Measurements from ENCODE around the gene UBE2L3. TPM values are rescaled to one million over a fixed set of nuclear protein-coding genes. Genes with fewer than 3 reads are reported as not detected.
A peak's percentile ranks its signal among the peaks of the same experiment; 100 is the strongest.

The UBE2L3 gene
- total and polyA plus RNA-seq, 2 experiments from 2014 or later: 86.3 to 136 TPM

- TF ChIP-seq ZNF462 (CRISPR knock-in tag; IDR thresholded peaks at IDR 0.05): no peak
- no peak for TF ChIP-seq EZH2 (IDR thresholded peaks at IDR 0.05; ENCODE audit: low read depth, unreplicated experiment)
These were observed 31.8 kb downstream of the UBE2L3 start (continued) for GRCh38 chr22:21599053-21599893.

- peaks cover 65% of the 10 kb centered on the region for H4K20me1 ChIP-seq (replicated peaks; ENCODE audit: insufficient read depth)
- H3K27ac Mint-ChIP-seq: no peak overlapping the region; the same call in 1 of the 2 replicates
- 0 out of 2 replicates have a peak overlapping the region, but pooled peaks have one; percentile 50 for H3K27ac ChIP-seq (ENCODE audit: low read depth)
- no peak overlapping the region for H3K4me3 Mint-ChIP-seq
- H2AFZ ChIP-seq: no peak overlapping the region
- H3K79me2 ChIP-seq (replicated peaks; ENCODE audit: insufficient read depth): peaks cover 99% of the 10 kb centered on the region
- H3K9me3 Mint-ChIP-seq: no peaks in the 10 kb centered on the region; the same call in 2 of the 3 replicates
- no peaks in the 10 kb centered on the region for H3K27me3 ChIP-seq (ENCODE audit: insufficient read depth)
- ATAC-seq: no peak
- H3K4me3 ChIP-seq: no peak overlapping the region
- no peaks in the 10 kb centered on the region for H3K9me2 ChIP-seq (ENCODE audit: insufficient read depth)
- peaks cover 22% of the 10 kb centered on the region for H3K36me3 Mint-ChIP-seq (ENCODE audit: low read depth)
- no peak overlapping the region for H3K4me2 ChIP-seq
- DNase-seq (ENCODE audit: low spot score): no peak
- 0 out of 2 replicates have a peak, but pooled peaks cover 3% of the 10 kb centered on the region for H3F3A ChIP-seq (replicated peaks; ENCODE audit: low read depth)
- no peaks in the 10 kb centered on the region; the same call in 1 of the 2 replicates for H3K36me3 ChIP-seq (ENCODE audit: insufficient read depth)
- H3K27me3 Mint-ChIP-seq (ENCODE audit: insufficient read depth, low read depth, poor library complexity): peaks cover 3% of the 10 kb centered on the region
- H3K4me1 ChIP-seq (ENCODE audit: insufficient read depth): no peaks in the 10 kb centered on the region
- H3K4me1 Mint-ChIP-seq: peaks cover 16% of the 10 kb centered on the region
- TF ChIP-seq CREB1 (CRISPR knock-in tag; IDR thresholded peaks at IDR 0.05; ENCODE audit: low read depth) (no peak), EZH2phosphoT487 (IDR thresholded peaks at IDR 0.05; ENCODE audit: unreplicated experiment) (no peak), EZH2 (IDR thresholded peaks at IDR 0.05; ENCODE audit: low read depth, unreplicated experiment) (no peak), ZNF114 (CRISPR knock-in tag; IDR thresholded peaks at IDR 0.05) (no peak), ZNF462 (CRISPR knock-in tag; IDR thresholded peaks at IDR 0.05) (no peak), JUNB (IDR thresholded peaks at IDR 0.05; ENCODE audit: unreplicated experiment) (no peak), STAT1 (IDR thresholded peaks at IDR 0.05; ENCODE audit: unreplicated experiment) (no peak), ZNF331 (CRISPR knock-in tag; IDR thresholded peaks at IDR 0.05; ENCODE audit: low read depth) (no peak)
These were observed 35.1 kb downstream of the UBE2L3 start for GRCh38 chr22:21602579-21602978.
